ENCODE data around the gene TEX36. TPM values are rescaled to one million over a fixed set of nuclear protein-coding genes. Genes with fewer than 3 reads are reported as not detected.

TEX36 gene
- polyA plus RNA-seq, 1 donor from 2014 or later = not detected

DNA sequence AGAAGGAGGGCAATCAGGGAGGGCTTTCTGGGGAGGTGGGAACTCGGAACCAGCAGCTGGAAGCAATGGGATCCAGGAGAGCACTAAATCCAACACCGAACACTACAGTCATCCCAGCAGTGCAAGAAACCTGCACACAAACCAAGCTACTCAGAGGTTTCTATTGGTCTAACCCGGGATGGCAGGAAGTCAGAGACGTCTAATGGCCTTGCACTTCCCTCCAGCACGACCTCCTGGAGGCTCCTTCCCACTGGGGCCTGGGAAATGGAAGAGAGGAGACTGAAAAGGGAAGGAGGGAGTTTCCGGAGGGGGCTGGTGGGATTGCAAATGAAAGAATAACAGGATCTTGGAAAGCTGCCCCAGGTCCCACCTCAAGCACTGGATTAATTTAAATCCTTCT lies 56.3 kb downstream of the TEX36 start:
- H3K9ac ChIP-seq (ENCODE audit: low read length) = no peak overlapping the region
- H3K36me3 ChIP-seq (ENCODE audit: insufficient read depth, low read length) = no peaks in the 10 kb centered on the region
- H4K20me1 ChIP-seq (ENCODE audit: insufficient read depth) = no peaks in the 10 kb centered on the region
- no peak overlapping the region for H2AFZ ChIP-seq (ENCODE audit: low read depth, low read length)
- H3K4me2 ChIP-seq (ENCODE audit: low read length) = no peak overlapping the region
- no peak overlapping the region for H3K4me3 ChIP-seq (ENCODE audit: low read length)
- H3K79me2 ChIP-seq (replicated peaks; ENCODE audit: insufficient read depth, low read length) = no peaks in the 10 kb centered on the region
- no peak overlapping the region for H3K27ac ChIP-seq (ENCODE audit: low read length)
- H3K27me3 ChIP-seq (ENCODE audit: insufficient read depth, low read depth, low read length) = no peaks in the 10 kb centered on the region
- H3K9me2 ChIP-seq (ENCODE audit: insufficient read depth, low read length) = no peaks in the 10 kb centered on the region
- H3K9me3 ChIP-seq (ENCODE audit: low read length) = no peaks in the 10 kb centered on the region
- no peaks in the 10 kb centered on the region for H3F3A ChIP-seq (ENCODE audit: insufficient read depth, low read length, poor library complexity, severe bottlenecking)
- no peak for TF ChIP-seq RAD21 (conservative IDR thresholded peaks at IDR 0.05)

- Histone ChIP-seq H3K4me2 (ENCODE audit: low read length) (no peak overlapping the region), H3K27ac (ENCODE audit: low read length) (no peak overlapping the region), H3K79me2 (replicated peaks; ENCODE audit: insufficient read depth, low read length) (no peaks in the 10 kb centered on the region), H4K20me1 (ENCODE audit: insufficient read depth) (no peaks in the 10 kb centered on the region), H3K27me3 (ENCODE audit: insufficient read depth, low read depth, low read length) (no peaks in the 10 kb centered on the region), H3K4me3 (ENCODE audit: low read length) (no peak overlapping the region), H3K9me3 (ENCODE audit: low read length) (no peaks in the 10 kb centered on the region), H3K9me2 (ENCODE audit: insufficient read depth, low read length) (no peaks in the 10 kb centered on the region), H3F3A (ENCODE audit: insufficient read depth, low read length, poor library complexity, severe bottlenecking) (no peaks in the 10 kb centered on the region), H3K36me3 (ENCODE audit: insufficient read depth, low read length) (no peaks in the 10 kb centered on the region), H3K9ac (ENCODE audit: low read length) (no peak overlapping the region), H2AFZ (ENCODE audit: low read depth, low read length) (no peak overlapping the region)
- TF ChIP-seq SMC3 (conservative IDR thresholded peaks at IDR 0.05; ENCODE audit: poor library complexity) = no peak
- no peak for TF ChIP-seq REST (IDR thresholded peaks at IDR 0.05; ENCODE audit: borderline replicate concordance)
- TF ChIP-seq RAD21 (conservative IDR thresholded peaks at IDR 0.05) = no peak
- no peak for TF ChIP-seq POLR2AphosphoS5 (IDR thresholded peaks at IDR 0.05)
- no peak for TF ChIP-seq MXI1 (conservative IDR thresholded peaks at IDR 0.05; ENCODE audit: poor library complexity, severe bottlenecking)
- no peak for TF ChIP-seq EP300 (conservative IDR thresholded peaks at IDR 0.05; ENCODE audit: poor library complexity, severe bottlenecking)
- TF ChIP-seq EZH2 (IDR thresholded peaks at IDR 0.05; ENCODE audit: borderline replicate concordance, insufficient read depth, low read length, poor library complexity, severe bottlenecking) = no peak
- no peak for TF ChIP-seq TAF1 (IDR thresholded peaks at IDR 0.05; ENCODE audit: low read depth)
- no peak for TF ChIP-seq CTCF (IDR thresholded peaks at IDR 0.05; ENCODE audit: poor library complexity, severe bottlenecking)
Observed at GRCh38 chr10:125625586-125625985, 57.4 kb downstream of the TEX36 start.

DNA sequence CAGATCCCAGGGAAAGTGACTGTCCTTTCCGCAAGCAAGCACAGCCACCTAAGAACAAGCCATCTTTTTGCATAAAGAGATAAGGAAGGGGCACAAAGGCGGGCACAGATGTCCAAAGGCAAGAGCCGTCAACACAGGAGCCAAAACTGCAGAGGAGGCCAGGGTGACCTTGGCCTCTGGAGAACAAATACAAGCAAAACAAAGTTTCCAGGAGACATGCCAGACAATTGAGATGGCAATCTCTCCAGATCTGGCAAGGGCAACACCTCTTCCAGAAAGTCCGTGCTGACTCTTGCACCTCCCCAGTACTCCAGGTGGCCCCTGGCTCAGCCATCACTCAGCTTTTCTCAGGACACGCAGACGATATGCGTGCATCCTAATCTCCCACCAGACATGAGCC lies 58.2 kb downstream of the TEX36 start:
- TF ChIP-seq EP300 (conservative IDR thresholded peaks at IDR 0.05; ENCODE audit: poor library complexity, severe bottlenecking) (no peak), REST (IDR thresholded peaks at IDR 0.05; ENCODE audit: borderline replicate concordance) (no peak), EZH2 (IDR thresholded peaks at IDR 0.05; ENCODE audit: borderline replicate concordance, insufficient read depth, low read length, poor library complexity, severe bottlenecking) (no peak), SMC3 (conservative IDR thresholded peaks at IDR 0.05; ENCODE audit: poor library complexity) (no peak), CTCF (IDR thresholded peaks at IDR 0.05; ENCODE audit: poor library complexity, severe bottlenecking) (no peak), MXI1 (conservative IDR thresholded peaks at IDR 0.05; ENCODE audit: poor library complexity, severe bottlenecking) (no peak), TAF1 (IDR thresholded peaks at IDR 0.05; ENCODE audit: low read depth) (no peak), POLR2AphosphoS5 (IDR thresholded peaks at IDR 0.05) (no peak), RAD21 (conservative IDR thresholded peaks at IDR 0.05) (no peak)
- no peak overlapping the region for H3K27ac ChIP-seq (ENCODE audit: low read length)
- H3K4me3 ChIP-seq (ENCODE audit: low read length) = no peak overlapping the region
- H3K9me3 ChIP-seq (ENCODE audit: low read length) = no peaks in the 10 kb centered on the region
- no peaks in the 10 kb centered on the region for H3K79me2 ChIP-seq (replicated peaks; ENCODE audit: insufficient read depth, low read length)
- no peak overlapping the region for H3K4me2 ChIP-seq (ENCODE audit: low read length)
- H3F3A ChIP-seq (ENCODE audit: insufficient read depth, low read length, poor library complexity, severe bottlenecking) = no peaks in the 10 kb centered on the region
- H3K9me2 ChIP-seq (ENCODE audit: insufficient read depth, low read length) = no peaks in the 10 kb centered on the region
- no peak overlapping the region for H3K9ac ChIP-seq (ENCODE audit: low read length)
- no peaks in the 10 kb centered on the region for H3K36me3 ChIP-seq (ENCODE audit: insufficient read depth, low read length)
- no peak overlapping the region for H2AFZ ChIP-seq (ENCODE audit: low read depth, low read length)
- no peaks in the 10 kb centered on the region for H3K27me3 ChIP-seq (ENCODE audit: insufficient read depth, low read depth, low read length)
- H4K20me1 ChIP-seq (ENCODE audit: insufficient read depth) = no peaks in the 10 kb centered on the region
